ENCODE results near the gene ADAM22.

- TF ChIP-seq CTCF (IDR thresholded peaks at IDR 0.05; ENCODE audit: low read depth, low read length, missing input control): no peak
- TF ChIP-seq SP1 (IDR thresholded peaks at IDR 0.05): no peak
- TF ChIP-seq YY1 (IDR thresholded peaks at IDR 0.05): no peak
- TF ChIP-seq, protein P1, sequence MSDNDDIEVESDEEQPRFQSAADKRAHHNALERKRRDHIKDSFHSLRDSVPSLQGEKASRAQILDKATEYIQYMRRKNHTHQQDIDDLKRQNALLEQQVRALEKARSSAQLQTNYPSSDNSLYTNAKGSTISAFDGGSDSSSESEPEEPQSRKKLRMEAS (IDR thresholded peaks at IDR 0.05): no peak
- no peak for TF ChIP-seq EGR1 (IDR thresholded peaks at IDR 0.05; ENCODE audit: low read depth in 2 of 2)
- no peak for TF ChIP-seq FOXA1 (IDR thresholded peaks at IDR 0.05)
- no peak for TF ChIP-seq RXRA (IDR thresholded peaks at IDR 0.05)
- no peak for TF ChIP-seq RAD21 (IDR thresholded peaks at IDR 0.05)
- TF ChIP-seq, protein P2, sequence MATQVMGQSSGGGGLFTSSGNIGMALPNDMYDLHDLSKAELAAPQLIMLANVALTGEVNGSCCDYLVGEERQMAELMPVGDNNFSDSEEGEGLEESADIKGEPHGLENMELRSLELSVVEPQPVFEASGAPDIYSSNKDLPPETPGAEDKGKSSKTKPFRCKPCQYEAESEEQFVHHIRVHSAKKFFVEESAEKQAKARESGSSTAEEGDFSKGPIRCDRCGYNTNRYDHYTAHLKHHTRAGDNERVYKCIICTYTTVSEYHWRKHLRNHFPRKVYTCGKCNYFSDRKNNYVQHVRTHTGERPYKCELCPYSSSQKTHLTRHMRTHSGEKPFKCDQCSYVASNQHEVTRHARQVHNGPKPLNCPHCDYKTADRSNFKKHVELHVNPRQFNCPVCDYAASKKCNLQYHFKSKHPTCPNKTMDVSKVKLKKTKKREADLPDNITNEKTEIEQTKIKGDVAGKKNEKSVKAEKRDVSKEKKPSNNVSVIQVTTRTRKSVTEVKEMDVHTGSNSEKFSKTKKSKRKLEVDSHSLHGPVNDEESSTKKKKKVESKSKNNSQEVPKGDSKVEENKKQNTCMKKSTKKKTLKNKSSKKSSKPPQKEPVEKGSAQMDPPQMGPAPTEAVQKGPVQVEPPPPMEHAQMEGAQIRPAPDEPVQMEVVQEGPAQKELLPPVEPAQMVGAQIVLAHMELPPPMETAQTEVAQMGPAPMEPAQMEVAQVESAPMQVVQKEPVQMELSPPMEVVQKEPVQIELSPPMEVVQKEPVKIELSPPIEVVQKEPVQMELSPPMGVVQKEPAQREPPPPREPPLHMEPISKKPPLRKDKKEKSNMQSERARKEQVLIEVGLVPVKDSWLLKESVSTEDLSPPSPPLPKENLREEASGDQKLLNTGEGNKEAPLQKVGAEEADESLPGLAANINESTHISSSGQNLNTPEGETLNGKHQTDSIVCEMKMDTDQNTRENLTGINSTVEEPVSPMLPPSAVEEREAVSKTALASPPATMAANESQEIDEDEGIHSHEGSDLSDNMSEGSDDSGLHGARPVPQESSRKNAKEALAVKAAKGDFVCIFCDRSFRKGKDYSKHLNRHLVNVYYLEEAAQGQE (IDR thresholded peaks at IDR 0.05): no peak
These were observed 289.2 kb downstream of the ADAM22 start for GRCh38 chr7:88223265-88223664.

Measured in liver (tissue), 3 donors.